ENCODE data around the gene TOPAZ1. TPM values are rescaled to one million over a fixed set of nuclear protein-coding genes. Genes with fewer than 3 reads are reported as not detected.

Gene TOPAZ1
- total and polyA plus RNA-seq, 2 of the 4 experiments (the other 2 are of a cell fraction): not detected

DNA sequence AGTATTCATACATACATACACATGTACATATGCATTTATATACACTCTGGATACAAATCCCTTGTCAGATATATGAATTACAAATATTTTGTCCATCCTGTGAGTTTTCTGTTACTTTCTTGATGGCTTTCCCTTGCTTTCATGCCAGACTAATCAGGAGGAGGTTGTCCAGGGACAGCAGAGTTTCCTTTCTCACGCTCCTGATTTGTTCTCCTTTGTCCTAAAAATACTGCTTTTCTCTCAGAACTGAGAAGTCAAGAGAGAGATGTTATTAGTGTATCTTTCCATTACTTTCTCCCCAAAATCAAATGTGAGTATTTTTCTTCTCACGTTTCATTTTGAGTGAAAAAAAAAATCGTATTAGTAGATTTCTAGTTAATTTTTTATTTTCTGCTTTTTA lies 84.8 kb downstream of the TOPAZ1 start:
- CTCF ChIA-PET: no interaction called here

More for the DNA sequence above, 84.8 kb downstream of the TOPAZ1 start:
- POLR2A ChIA-PET (ENCODE audit: unreplicated experiment): no interaction called here
- Histone ChIP-seq H3K27ac (ENCODE audit: insufficient read depth, low read length) (no peak overlapping the region), H3K79me1 (ENCODE audit: low read depth in 1 of 2, low read length in 2 of 2) (no peaks in the 10 kb centered on the region), H3K9ac (ENCODE audit: low read depth, low read length) (no peak overlapping the region), H4K91ac (ENCODE audit: insufficient read depth, low read depth, low read length) (no peak overlapping the region), H4K8ac (ENCODE audit: low read depth in 2 of 2, low read length in 2 of 2) (no peak overlapping the region), H2BK5ac (ENCODE audit: low read depth, low read length, poor library complexity, severe bottlenecking) (no peak overlapping the region), H3K4me3 (ENCODE audit: insufficient read depth, low read depth, low read length) (no peak overlapping the region), H2BK120ac (ENCODE audit: low read depth, low read length) (no peak overlapping the region), H3K56ac (ENCODE audit: extremely low read depth, insufficient read depth, low read length) (no peak overlapping the region), H3K18ac (ENCODE audit: low read depth, low read length) (no peak overlapping the region), H2AFZ (replicated peaks; ENCODE audit: low read length, poor library complexity) (no peak overlapping the region), H3K4me1 (ENCODE audit: control insufficient read depth, insufficient read depth, low read length) (no peaks in the 10 kb centered on the region), H2BK15ac (ENCODE audit: low read depth, low read length) (no peak overlapping the region), H2AK5ac (ENCODE audit: low read depth, low read length) (no peak overlapping the region), H3K4me2 (ENCODE audit: low read depth, low read length) (no peak overlapping the region), H4K5ac (ENCODE audit: low read depth, low read length) (no peak overlapping the region), H3K23ac (ENCODE audit: low read depth, low read length) (no peak overlapping the region), H3K14ac (replicated peaks; ENCODE audit: low read depth, low read length) (no peak overlapping the region), H4K20me1 (ENCODE audit: insufficient read depth, low read length) (no peaks in the 10 kb centered on the region), H3K36me3 (ENCODE audit: control insufficient read depth, insufficient read depth, low read length) (no peaks in the 10 kb centered on the region), H3K9me1 (ENCODE audit: insufficient read depth, low read length) (no peaks in the 10 kb centered on the region), H3K9me3 (ENCODE audit: control insufficient read depth, insufficient read depth, low read length) (no peaks in the 10 kb centered on the region), H3K4ac (ENCODE audit: low read depth, low read length) (no peak overlapping the region), H2AK9ac (replicated peaks; ENCODE audit: low read depth, low read length, poor library complexity) (no peak overlapping the region), H3K27me3 (ENCODE audit: control insufficient read depth, insufficient read depth, low read length) (peaks cover 3% of the 10 kb centered on the region), H2BK20ac (ENCODE audit: low read depth, low read length) (no peak overlapping the region)
- WGBS, 2 experiments (ENCODE audit: extremely low coverage in 2 of 2, insufficient read length in 1 of 2): no CpG with 5 or more reads among the region's 3 CpGs
- no TSS peak for BruUV-seq (replicated peaks)
- dilution Hi-C loops (cut with HindIII; ENCODE audit: low sequenced_read_pairs, unreplicated experiment) (no loop called here), in situ Hi-C loops (cut with MboI; ENCODE audit: low sequenced_read_pairs) (loop anchor here (25.0 kb wide), 2 partner anchors 311 to 561 kb away; partner anchors contain the start of genes ZNF197 and ZNF35), intact Hi-C loops (cut with micrococcal nuclease) (no loop called here)
- ATAC-seq (ENCODE audit: low read depth) (no peak), DNase-seq (no peak)
- TF ChIP-seq, protein P1, sequence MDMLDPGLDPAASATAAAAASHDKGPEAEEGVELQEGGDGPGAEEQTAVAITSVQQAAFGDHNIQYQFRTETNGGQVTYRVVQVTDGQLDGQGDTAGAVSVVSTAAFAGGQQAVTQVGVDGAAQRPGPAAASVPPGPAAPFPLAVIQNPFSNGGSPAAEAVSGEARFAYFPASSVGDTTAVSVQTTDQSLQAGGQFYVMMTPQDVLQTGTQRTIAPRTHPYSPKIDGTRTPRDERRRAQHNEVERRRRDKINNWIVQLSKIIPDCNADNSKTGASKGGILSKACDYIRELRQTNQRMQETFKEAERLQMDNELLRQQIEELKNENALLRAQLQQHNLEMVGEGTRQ (IDR thresholded peaks at IDR 0.05; ENCODE audit: low read depth, low read length): no peak
- TF ChIP-seq BHLHE40 (IDR thresholded peaks at IDR 0.05; ENCODE audit: low read depth, low read length) (no peak), RFX5 (IDR thresholded peaks at IDR 0.05; ENCODE audit: low read depth, low read length) (no peak), MAZ (IDR thresholded peaks at IDR 0.05; ENCODE audit: borderline replicate concordance, low read depth, low read length) (no peak), POLR2A (IDR thresholded peaks at IDR 0.05; ENCODE audit: low read depth, low read length) (no peak), RAD21 (IDR thresholded peaks at IDR 0.05; ENCODE audit: low read length) (no peak), SMC3 (IDR thresholded peaks at IDR 0.05; ENCODE audit: low read depth, low read length) (no peak), CHD1 (IDR thresholded peaks at IDR 0.05; ENCODE audit: low read depth, low read length) (no peak), NFE2L2 (IDR thresholded peaks at IDR 0.05; ENCODE audit: low read depth, low read length) (no peak), CEBPB (IDR thresholded peaks at IDR 0.05; ENCODE audit: low read depth, low read length) (no peak), MXI1 (IDR thresholded peaks at IDR 0.05; ENCODE audit: borderline replicate concordance, low read depth, low read length) (no peak), MAFK (IDR thresholded peaks at IDR 0.05; ENCODE audit: low read depth, low read length) (no peak), FOS (IDR thresholded peaks at IDR 0.05; ENCODE audit: low read depth, low read length) (no peak), RCOR1 (IDR thresholded peaks at IDR 0.05; ENCODE audit: insufficient replicate concordance, low read length) (no peak)
- TF ChIP-seq, protein P2, sequence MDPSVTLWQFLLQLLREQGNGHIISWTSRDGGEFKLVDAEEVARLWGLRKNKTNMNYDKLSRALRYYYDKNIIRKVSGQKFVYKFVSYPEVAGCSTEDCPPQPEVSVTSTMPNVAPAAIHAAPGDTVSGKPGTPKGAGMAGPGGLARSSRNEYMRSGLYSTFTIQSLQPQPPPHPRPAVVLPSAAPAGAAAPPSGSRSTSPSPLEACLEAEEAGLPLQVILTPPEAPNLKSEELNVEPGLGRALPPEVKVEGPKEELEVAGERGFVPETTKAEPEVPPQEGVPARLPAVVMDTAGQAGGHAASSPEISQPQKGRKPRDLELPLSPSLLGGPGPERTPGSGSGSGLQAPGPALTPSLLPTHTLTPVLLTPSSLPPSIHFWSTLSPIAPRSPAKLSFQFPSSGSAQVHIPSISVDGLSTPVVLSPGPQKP (IDR thresholded peaks at IDR 0.05; ENCODE audit: borderline replicate concordance, low read depth, low read length): no peak
- TF ChIP-seq, protein P3, sequence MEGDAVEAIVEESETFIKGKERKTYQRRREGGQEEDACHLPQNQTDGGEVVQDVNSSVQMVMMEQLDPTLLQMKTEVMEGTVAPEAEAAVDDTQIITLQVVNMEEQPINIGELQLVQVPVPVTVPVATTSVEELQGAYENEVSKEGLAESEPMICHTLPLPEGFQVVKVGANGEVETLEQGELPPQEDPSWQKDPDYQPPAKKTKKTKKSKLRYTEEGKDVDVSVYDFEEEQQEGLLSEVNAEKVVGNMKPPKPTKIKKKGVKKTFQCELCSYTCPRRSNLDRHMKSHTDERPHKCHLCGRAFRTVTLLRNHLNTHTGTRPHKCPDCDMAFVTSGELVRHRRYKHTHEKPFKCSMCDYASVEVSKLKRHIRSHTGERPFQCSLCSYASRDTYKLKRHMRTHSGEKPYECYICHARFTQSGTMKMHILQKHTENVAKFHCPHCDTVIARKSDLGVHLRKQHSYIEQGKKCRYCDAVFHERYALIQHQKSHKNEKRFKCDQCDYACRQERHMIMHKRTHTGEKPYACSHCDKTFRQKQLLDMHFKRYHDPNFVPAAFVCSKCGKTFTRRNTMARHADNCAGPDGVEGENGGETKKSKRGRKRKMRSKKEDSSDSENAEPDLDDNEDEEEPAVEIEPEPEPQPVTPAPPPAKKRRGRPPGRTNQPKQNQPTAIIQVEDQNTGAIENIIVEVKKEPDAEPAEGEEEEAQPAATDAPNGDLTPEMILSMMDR (conservative IDR thresholded peaks at IDR 0.05; ENCODE audit: low read depth, low read length): no peak

Data from IMR-90 (cell line).